Cerebellar cortex (tissue), 1 donor: ENCODE results near the gene ELMO1.

Experiments used
- DNase-seq: peaks from one replicate; pipeline ENCODE4 v3.0.0-alpha.2; 2015; ENCODE audit warnings: low spot score

Gene ELMO1

GRCh38 chr7:37216156-37216852 lies 232.4 kb downstream of the ELMO1 start:
- DNase-seq: no peak

GRCh38 chr7:37215290-37215923 lies 233.3 kb downstream of the ELMO1 start:
- no peak for DNase-seq

DNA sequence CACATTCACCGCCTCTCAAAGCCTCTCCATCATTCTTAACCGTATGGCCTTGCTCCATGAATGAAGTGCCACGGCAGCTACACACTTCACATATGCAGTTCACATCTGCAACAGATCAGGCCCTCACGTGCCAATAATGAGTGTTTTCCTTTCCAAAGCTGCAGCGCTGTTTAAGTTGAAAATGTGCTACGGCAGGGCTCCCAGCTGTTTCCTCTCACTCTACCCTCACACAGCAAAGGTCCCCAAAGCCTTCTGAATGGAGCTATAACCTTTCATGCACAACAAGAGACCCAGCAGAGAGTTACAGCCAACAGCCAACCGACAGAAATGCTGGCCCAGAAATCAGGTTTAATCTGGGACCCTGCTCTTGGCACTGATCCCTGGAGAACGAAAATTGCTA lies 236.1 kb downstream of the ELMO1 start:
- no peak for DNase-seq

DNA sequence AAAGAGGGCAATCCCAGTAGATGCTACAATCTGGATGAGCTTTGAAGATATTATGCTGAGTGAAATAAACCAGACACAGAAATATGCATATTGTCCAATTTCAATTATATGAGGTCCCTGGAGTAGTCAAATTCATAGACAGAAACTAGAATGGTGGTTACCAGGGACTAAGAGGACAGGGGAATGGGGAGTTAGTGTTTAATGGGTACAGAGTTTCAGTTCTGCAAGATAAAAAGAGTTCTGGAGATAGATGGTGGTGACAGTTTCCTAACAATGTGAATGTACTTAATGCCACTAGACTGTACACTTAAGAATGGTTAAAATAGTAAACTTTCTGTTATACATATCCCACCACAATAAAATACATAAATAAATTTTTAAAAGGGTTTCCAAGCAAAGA lies 236.6 kb downstream of the ELMO1 start:
- DNase-seq: no peak

DNA sequence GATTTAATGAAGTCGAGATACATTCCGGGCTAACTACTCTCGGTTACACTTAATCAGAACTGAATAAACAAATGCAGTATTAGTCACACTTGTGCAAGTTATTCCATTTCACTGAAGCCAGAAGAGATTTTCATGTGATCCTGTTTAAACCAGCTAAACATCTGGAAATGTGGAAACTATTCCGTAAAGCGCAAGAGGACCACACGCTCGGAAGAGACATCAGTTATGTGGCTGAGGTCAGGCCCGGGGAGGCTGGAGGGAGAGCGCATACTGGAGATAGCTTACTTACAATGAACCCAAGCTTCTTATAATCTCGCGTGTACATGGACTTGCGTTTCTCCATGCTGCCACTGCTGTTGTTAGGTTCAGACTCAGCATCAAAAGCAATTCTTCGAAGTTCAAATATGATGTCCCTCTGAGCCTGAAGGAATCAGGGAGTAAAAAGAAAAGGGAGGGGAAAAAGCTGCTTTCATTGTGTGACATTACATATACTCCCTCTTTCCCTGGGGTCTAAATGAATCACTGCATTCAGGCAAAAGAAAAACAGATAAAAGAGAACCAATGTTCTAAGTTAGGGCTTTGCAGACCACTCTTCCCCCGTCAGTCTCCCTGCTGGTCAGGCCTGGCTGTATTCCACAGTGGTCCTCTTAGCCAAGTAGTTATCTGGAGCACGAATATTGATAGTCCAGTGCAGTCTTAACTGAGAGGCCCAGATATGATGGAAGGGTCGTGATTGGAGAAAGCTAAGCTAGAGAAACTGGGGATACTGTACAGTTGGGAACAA lies 237.4 kb downstream of the ELMO1 start:
- DNase-seq: no peak

- no peak for DNase-seq
These were observed 239.5 kb downstream of the ELMO1 start for GRCh38 chr7:37209195-37209594.

DNA sequence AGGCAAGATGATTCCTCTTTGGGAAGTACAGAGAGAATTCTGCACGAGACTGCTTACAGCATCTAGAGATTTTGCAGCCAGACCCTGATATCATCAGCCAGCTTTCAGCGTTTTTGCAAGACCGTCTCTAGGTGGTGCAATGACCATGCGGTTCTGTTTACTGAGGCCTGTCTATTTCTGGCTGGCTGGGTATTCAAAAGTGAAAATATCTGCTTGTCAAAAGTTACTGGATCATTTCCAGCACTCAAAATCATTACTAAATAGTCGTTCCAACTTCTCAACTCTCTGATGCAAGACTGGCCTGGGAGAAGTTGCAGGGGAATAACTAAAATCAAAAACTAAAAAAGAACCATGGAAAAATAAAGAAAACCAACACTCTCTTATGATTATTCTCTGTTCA lies 240.1 kb downstream of the ELMO1 start:
- DNase-seq: peak; percentile 65

DNA sequence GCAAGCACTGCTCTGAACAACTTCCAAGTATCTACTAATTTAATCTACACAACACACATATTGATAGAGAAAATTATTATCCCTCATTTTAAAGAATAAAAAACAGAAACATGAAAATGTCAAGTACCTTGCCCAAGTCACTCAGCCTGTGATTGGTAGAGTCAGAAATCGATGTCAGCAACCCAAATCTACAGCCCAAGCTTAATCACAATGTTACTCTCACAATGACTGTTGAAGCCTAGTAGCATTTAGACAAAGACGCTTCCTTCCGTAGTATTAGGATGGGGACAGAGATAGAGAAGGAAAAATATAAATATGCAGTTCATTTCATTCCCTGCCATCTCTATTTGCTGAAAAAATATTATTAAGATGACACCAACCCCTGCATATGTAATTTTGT lies 242.5 kb downstream of the ELMO1 start:
- no peak for DNase-seq

DNA sequence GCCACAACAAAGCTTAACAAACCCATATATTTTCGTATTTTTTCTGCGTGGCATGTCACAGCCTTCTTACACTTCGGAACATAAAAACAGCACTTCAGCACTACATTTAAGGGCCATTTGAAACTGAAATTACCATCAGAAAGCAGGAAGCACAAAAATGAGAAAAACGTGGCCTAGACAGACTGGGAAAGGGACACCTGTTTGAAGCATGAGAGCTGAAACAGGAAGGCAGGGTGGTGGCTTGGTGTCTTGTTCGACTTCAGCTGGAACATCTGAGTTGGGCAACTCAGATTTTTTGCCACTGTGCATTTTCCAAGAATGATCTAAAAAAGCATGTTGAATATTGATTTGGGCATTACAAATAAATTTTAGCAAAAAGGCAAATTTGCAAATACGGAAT lies 243.2 kb downstream of the ELMO1 start:
- no peak for DNase-seq

DNA sequence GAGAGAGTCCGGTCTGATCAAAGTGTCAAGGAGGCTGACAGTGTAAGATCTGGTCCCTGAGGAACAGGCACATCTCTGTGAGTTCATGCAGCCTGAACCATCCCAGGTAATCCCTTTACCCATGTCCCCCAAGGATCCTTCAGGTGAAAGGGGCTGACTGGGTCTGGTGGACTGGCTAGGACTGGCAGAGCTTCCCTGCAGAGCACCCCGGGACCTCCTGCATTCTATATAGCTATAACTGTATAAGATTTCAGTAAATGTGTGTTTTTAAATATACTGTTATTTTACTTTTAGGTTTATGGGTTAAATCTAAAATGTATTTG lies 246.8 kb downstream of the ELMO1 start:
- no peak for DNase-seq

DNA sequence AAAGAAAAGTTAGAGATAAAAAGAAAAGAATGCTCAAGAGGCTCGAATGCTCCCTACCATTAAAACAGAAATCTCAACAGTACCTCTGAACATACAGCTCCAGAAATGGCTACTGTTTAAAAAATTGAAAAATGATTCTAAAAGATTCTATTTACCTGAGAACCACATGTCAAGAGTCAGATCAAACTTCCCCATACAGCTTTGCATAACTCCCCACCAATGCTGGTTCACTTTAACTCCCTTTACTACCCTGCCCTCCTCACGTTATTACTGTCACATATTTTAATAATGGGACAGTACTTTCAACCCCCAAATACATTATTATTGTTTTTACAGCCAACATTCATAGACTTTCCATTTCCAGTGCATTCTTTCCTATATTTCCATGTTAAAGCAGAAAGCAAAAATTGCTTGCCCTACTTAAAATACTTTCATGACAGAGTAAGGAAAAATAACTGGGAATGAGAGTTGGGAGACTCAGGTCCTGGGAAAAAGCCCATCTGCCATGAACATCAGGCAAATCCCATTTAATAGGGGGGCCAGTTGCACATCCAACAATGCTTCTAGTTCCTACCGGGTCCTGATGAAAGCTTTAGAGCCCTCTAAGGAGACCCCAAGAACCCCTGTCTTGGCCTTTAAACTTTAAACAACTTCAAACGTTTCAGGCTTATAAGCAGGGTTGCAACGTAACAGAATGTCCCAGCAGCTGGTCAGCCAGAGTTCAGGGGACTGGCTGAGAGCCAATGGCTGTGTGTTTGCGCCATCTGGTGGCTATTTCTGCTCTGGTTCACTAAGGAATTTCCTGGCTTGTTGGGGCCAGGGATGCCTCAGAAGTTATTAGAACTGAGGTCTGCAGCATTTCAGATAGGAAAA lies 247.4 kb downstream of the ELMO1 start:
- DNase-seq: peak; percentile 88

- DNase-seq: peak; percentile 88
These were observed 249.7 kb downstream of the ELMO1 start for GRCh38 chr7:37198906-37199485.

DNA sequence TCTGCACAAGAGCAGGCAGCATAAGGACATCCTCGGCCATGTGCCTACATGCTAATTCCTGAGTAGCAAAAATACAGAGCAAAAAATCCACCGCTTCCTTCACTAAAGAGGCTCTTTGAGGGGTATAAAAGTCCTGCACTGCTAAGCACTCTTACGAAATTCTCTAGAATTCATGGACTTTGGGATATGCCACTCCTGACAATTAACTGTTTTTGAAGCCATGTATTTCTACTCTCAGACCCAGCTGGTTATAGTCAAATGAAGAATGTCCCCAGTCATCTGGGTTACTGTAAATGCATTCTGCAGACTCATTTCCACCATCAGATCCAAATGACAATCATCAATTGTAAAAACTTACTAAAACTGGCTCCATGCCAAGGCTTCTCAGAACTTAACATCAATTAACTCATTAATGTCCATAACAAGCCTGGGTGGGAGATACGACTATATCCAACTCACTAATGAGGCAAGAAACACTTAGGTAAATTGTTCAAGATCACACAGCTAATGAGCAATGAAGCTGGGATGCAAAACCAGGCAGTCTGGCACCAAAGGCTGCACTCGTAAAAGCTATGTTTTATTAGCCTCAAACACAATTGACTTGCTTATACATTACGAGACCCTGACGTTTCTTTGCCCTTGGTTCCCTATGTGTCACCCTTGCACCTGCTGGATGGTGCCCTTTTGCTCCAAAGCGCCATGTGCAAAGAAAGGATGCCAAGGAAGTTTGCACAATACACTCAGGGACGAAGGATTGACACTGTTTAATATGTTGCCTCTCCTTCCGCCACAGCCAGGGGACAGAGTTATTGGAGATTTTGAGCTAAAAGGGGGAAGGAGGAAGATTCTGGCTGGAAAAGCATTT lies 250.4 kb downstream of the ELMO1 start:
- no peak for DNase-seq

DNA sequence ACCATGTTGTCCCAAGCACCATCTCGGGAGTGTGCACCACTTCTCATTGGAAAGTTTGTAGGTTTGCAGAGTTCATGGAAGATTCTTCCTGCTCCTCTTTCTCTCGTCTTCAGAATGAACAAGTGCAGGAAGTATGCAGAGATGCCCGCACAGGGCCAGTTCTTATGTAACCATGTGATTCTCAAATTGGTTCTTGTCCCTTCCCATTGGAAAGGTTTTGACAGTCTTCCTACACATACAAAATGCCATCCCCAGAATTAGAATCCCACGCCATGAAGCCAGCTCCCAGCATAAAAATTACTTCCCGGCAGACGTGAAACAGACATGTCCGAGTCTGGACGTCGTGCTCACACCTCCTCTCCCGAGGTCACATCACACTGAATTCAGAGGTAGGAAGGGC lies 251.6 kb downstream of the ELMO1 start:
- no peak for DNase-seq

DNA sequence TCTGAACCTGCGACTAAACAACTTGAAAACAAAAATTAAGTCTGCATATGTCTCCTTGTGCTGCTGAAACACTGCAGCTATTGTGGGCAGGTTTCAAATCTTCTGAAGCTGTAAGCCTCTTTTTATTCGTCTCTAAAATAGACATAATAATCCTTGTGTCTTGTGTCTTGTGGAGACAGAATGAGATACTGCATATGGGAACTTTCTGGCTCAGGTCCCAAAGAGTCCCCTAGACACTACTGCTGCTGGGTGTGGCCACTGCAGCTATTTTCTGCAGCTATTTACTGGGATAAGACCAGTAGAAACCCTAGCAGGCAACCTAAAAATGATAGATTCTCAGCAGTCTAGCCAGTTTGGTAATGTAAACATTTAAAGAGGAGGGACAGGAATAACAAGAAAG lies 252.0 kb downstream of the ELMO1 start:
- DNase-seq: no peak

GRCh38 chr7:37195388-37195787 lies 253.3 kb downstream of the ELMO1 start:
- DNase-seq: no peak

DNA sequence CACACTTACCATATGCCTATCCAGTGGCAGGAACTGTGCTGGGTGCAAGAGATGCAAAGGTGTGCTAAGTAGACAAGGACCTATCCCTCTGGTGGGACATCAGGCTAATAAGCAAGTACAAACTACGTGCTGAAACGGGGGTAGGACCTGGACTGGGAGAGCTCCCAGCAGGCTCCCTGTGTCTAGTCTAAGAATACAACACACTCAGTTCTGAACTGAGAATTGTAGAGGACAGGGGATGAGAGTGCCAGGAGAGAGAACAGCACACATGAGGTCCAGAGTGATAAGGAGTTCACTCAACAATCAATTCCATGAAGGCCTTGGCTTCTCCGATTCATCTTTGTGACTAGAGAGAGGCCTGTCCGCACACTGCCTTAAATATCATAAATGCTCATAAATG lies 253.7 kb downstream of the ELMO1 start:
- no peak for DNase-seq

- DNase-seq: no peak
These were observed 254.9 kb downstream of the ELMO1 start for GRCh38 chr7:37193775-37194135.

DNA sequence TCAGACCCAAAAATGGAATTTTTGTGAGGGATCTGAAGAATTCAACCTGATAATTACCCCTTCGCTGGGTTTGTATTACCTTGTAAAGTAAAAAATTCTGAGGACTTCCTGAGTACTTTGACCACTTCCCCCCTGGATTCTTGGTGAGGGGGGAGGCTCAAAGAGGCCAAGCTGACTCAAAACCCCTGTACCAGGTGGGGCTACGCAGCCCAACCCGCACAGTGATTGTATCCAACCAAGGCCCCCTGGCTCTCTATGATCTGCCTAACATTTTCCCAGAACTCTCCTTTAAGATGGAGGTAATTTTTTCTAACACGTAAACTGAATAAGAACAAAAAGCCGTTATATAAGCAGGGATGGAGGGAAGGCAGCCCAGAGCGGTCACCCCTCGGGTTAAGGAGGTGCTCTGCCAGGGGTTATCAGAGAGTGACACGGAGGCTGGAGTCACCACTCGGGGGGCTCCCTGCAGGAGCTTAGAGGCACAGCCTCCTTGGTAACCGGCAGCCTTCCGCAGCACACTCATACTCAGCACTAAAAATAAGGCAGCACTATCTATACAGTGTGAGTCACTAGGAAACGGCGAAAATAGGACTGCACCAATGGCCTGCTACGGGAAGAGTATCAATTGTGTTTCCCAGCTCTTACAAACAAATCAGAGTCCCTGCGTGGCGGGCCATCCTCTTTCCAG lies 255.4 kb downstream of the ELMO1 start:
- DNase-seq: no peak

GRCh38 chr7:37191797-37192196 lies 256.9 kb downstream of the ELMO1 start:
- DNase-seq: no peak

- DNase-seq: no peak
These were observed 261.5 kb downstream of the ELMO1 start for GRCh38 chr7:37187179-37187578.
